ENCODE measurements around the gene TFR2. TPM values are rescaled to one million over a fixed set of nuclear protein-coding genes. Genes with fewer than 3 reads are reported as not detected.

The TFR2 gene
- total and polyA plus RNA-seq, 2 of the 13 experiments (the other 11 are each of a cell fraction or from before 2014, with no cell fraction given) = 36.9 to 64.2 TPM

DNA sequence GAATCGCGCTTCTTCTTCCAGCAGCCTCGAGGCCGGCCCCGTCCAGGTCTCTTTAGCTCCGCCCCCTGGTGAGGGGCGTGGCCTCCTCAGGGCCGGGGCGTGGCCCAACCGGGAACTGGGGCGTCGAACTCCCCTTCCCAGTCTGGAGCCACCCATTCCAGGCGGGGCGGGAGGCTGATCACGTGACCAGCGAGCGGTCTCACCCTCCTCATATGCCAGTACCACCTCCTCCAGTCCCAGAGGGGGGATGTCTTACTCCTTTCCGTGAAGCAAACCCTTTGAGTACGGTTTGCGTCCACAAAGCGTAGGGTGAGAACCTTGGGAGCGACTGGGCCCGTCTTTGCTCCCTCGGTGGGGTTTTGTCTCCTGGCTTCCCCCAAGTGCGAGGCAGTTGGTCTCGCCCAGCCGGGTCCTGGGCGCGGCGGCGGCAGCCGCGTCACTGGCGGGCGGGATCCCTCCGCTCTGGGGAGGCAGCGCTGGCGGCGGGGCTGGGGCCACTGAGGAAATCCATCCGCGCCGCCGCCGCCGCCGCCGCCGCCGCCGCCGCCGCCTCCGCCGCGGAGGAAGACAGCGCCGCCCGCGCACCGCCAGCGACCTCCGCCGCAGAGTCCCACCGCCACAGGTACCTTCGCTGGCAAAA lies 32.1 kb upstream of the TFR2 start, which contains the start of gene GNB2 (continued):
- TF ChIP-seq, protein P1, sequence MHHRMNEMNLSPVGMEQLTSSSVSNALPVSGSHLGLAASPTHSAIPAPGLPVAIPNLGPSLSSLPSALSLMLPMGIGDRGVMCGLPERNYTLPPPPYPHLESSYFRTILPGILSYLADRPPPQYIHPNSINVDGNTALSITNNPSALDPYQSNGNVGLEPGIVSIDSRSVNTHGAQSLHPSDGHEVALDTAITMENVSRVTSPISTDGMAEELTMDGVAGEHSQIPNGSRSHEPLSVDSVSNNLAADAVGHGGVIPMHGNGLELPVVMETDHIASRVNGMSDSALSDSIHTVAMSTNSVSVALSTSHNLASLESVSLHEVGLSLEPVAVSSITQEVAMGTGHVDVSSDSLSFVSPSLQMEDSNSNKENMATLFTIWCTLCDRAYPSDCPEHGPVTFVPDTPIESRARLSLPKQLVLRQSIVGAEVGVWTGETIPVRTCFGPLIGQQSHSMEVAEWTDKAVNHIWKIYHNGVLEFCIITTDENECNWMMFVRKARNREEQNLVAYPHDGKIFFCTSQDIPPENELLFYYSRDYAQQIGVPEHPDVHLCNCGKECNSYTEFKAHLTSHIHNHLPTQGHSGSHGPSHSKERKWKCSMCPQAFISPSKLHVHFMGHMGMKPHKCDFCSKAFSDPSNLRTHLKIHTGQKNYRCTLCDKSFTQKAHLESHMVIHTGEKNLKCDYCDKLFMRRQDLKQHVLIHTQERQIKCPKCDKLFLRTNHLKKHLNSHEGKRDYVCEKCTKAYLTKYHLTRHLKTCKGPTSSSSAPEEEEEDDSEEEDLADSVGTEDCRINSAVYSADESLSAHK (CRISPR knock-in tag; IDR thresholded peaks at IDR 0.05; ENCODE audit: borderline replicate concordance) = 0 out of 2 replicates have a peak, but pooled peaks have one; percentile 25
- TF ChIP-seq FOXA3 (CRISPR knock-in tag; IDR thresholded peaks at IDR 0.05) (peak; percentile 44), GATAD2A (CRISPR knock-in tag; IDR thresholded peaks at IDR 0.05) (peak; percentile 48; the same call in 1 of the 2 replicates), HNF4A (CRISPR knock-in tag; IDR thresholded peaks at IDR 0.05) (peak; percentile 25; the same call in 1 of the 2 replicates), ZFP1 (CRISPR knock-in tag; IDR thresholded peaks at IDR 0.05) (peak; percentile 22; the same call in 1 of the 2 replicates), ATF7 (IDR thresholded peaks at IDR 0.05) (peak; percentile 80), ATF7 (CRISPR knock-in tag; IDR thresholded peaks at IDR 0.05) (0 out of 2 replicates have a peak, but pooled peaks have one; percentile 18), POLR2G (IDR thresholded peaks at IDR 0.05; ENCODE audit: low read depth, low read length) (peak; percentile 57), EP300 (IDR thresholded peaks at IDR 0.05; ENCODE audit: low read depth in 2 of 2, low read length in 2 of 2) (no peak), EP300 (CRISPR knock-in tag; IDR thresholded peaks at IDR 0.05; ENCODE audit: borderline replicate concordance) (0 out of 2 replicates have a peak, but pooled peaks have one; percentile 27), NCOA2 (CRISPR knock-in tag; IDR thresholded peaks at IDR 0.05) (peak; percentile 44; the same call in 1 of the 2 replicates), SMC3 (IDR thresholded peaks at IDR 0.05; ENCODE audit: low read length) (no peak)
- TF ChIP-seq, protein P2, sequence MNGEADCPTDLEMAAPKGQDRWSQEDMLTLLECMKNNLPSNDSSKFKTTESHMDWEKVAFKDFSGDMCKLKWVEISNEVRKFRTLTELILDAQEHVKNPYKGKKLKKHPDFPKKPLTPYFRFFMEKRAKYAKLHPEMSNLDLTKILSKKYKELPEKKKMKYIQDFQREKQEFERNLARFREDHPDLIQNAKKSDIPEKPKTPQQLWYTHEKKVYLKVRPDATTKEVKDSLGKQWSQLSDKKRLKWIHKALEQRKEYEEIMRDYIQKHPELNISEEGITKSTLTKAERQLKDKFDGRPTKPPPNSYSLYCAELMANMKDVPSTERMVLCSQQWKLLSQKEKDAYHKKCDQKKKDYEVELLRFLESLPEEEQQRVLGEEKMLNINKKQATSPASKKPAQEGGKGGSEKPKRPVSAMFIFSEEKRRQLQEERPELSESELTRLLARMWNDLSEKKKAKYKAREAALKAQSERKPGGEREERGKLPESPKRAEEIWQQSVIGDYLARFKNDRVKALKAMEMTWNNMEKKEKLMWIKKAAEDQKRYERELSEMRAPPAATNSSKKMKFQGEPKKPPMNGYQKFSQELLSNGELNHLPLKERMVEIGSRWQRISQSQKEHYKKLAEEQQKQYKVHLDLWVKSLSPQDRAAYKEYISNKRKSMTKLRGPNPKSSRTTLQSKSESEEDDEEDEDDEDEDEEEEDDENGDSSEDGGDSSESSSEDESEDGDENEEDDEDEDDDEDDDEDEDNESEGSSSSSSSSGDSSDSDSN (CRISPR knock-in tag; IDR thresholded peaks at IDR 0.05) = peak; percentile 75
- TF ChIP-seq, protein P3, sequence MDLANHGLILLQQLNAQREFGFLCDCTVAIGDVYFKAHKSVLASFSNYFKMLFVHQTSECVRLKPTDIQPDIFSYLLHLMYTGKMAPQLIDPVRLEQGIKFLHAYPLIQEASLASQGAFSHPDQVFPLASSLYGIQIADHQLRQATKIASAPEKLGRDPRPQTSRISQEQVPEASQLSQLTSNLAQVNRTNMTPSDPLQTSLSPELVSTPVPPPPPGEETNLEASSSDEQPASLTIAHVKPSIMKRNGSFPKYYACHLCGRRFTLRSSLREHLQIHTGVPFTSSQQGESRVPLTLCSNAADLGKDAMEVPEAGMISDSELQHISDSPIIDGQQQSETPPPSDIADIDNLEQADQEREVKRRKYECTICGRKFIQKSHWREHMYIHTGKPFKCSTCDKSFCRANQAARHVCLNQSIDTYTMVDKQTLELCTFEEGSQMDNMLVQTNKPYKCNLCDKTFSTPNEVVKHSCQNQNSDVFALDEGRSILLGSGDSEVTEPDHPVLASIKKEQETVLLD (CRISPR knock-in tag; IDR thresholded peaks at IDR 0.05; ENCODE audit: low read depth) = peak; percentile 95
- TF ChIP-seq, protein P4, sequence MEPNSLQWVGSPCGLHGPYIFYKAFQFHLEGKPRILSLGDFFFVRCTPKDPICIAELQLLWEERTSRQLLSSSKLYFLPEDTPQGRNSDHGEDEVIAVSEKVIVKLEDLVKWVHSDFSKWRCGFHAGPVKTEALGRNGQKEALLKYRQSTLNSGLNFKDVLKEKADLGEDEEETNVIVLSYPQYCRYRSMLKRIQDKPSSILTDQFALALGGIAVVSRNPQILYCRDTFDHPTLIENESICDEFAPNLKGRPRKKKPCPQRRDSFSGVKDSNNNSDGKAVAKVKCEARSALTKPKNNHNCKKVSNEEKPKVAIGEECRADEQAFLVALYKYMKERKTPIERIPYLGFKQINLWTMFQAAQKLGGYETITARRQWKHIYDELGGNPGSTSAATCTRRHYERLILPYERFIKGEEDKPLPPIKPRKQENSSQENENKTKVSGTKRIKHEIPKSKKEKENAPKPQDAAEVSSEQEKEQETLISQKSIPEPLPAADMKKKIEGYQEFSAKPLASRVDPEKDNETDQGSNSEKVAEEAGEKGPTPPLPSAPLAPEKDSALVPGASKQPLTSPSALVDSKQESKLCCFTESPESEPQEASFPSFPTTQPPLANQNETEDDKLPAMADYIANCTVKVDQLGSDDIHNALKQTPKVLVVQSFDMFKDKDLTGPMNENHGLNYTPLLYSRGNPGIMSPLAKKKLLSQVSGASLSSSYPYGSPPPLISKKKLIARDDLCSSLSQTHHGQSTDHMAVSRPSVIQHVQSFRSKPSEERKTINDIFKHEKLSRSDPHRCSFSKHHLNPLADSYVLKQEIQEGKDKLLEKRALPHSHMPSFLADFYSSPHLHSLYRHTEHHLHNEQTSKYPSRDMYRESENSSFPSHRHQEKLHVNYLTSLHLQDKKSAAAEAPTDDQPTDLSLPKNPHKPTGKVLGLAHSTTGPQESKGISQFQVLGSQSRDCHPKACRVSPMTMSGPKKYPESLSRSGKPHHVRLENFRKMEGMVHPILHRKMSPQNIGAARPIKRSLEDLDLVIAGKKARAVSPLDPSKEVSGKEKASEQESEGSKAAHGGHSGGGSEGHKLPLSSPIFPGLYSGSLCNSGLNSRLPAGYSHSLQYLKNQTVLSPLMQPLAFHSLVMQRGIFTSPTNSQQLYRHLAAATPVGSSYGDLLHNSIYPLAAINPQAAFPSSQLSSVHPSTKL (CRISPR knock-in tag; IDR thresholded peaks at IDR 0.05) = peak; percentile 23; the same call in 1 of the 2 replicates
- TF ChIP-seq, protein P5, sequence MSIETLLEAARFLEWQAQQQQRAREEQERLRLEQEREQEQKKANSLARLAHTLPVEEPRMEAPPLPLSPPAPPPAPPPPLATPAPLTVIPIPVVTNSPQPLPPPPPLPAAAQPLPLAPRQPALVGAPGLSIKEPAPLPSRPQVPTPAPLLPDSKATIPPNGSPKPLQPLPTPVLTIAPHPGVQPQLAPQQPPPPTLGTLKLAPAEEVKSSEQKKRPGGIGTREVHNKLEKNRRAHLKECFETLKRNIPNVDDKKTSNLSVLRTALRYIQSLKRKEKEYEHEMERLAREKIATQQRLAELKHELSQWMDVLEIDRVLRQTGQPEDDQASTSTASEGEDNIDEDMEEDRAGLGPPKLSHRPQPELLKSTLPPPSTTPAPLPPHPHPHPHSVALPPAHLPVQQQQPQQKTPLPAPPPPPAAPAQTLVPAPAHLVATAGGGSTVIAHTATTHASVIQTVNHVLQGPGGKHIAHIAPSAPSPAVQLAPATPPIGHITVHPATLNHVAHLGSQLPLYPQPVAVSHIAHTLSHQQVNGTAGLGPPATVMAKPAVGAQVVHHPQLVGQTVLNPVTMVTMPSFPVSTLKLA (IDR thresholded peaks at IDR 0.05) = peak; percentile 55
